HG03432 (cell line): ENCODE measurements around the gene GALM.
"Not testable (repeated sequence)": the region's sequence is repeated elsewhere in the genome, so short reads cannot be mapped to it uniquely, and the experiment has no call there.

Experiments used
- ATAC-seq: cut with Tn5 transposase; IDR thresholded peaks from one replicate; pipeline ENCODE4 v1.9.1; 2021; ENCODE audit warnings: mild to moderate bottlenecking, moderate library complexity; ENCODE audit not compliant: unreplicated experiment

Gene GALM

GRCh38 chr2:38676681-38677080, 10.8 kb downstream of the GALM start:
- ATAC-seq = no peak

- not testable (repeated sequence) for ATAC-seq
Observed at GRCh38 chr2:38680868-38681267, 15.0 kb downstream of the GALM start.

- ATAC-seq = no peak
Observed at GRCh38 chr2:38682008-38682575, 16.2 kb downstream of the GALM start.

- ATAC-seq = not testable (repeated sequence)
Observed at GRCh38 chr2:38682620-38683019, 16.7 kb downstream of the GALM start.

GRCh38 chr2:38683766-38684165, 17.9 kb downstream of the GALM start:
- no peak for ATAC-seq

- no peak for ATAC-seq
Observed at GRCh38 chr2:38685116-38685735, 19.3 kb downstream of the GALM start.

GRCh38 chr2:38690499-38691420, 24.8 kb downstream of the GALM start:
- ATAC-seq = no peak

GRCh38 chr2:38691994-38692393, 26.1 kb downstream of the GALM start:
- ATAC-seq = no peak

GRCh38 chr2:38692636-38693318, 26.9 kb downstream of the GALM start:
- ATAC-seq = no peak

- ATAC-seq = no peak
Observed at GRCh38 chr2:38697116-38697840, 31.4 kb downstream of the GALM start.

GRCh38 chr2:38698467-38699003, 32.6 kb downstream of the GALM start:
- no peak for ATAC-seq

GRCh38 chr2:38700113-38700785, 34.3 kb downstream of the GALM start:
- ATAC-seq = no peak

- ATAC-seq = no peak
Observed at GRCh38 chr2:38700881-38701458, 35.1 kb downstream of the GALM start.

GRCh38 chr2:38701542-38701941, 35.6 kb downstream of the GALM start:
- no peak for ATAC-seq

- ATAC-seq = no peak
Observed at GRCh38 chr2:38702413-38702812, 36.5 kb downstream of the GALM start.

GRCh38 chr2:38703336-38703735, 37.4 kb downstream of the GALM start:
- not testable (repeated sequence) for ATAC-seq

GRCh38 chr2:38704664-38705063, 38.8 kb downstream of the GALM start:
- no peak for ATAC-seq

GRCh38 chr2:38706846-38707345, 41.0 kb downstream of the GALM start:
- no peak for ATAC-seq

- not testable (repeated sequence) for ATAC-seq
Observed at GRCh38 chr2:38708491-38708890, 42.6 kb downstream of the GALM start.
